GM12878 (cell line): ENCODE measurements around the gene MIOS. TPM values are rescaled to one million over a fixed set of nuclear protein-coding genes. Genes with fewer than 3 reads are reported as not detected.

Experiments
- ATAC-seq: fragments of 200-7000 bp; cut with Tn5 transposase; 3 replicates; pipeline ENCODE4 v1.9.1; 2020; ENCODE audit warnings: mild to moderate bottlenecking, moderate library complexity
- BruUV-seq: library from RNA; stranded (reverse); fragments of 400-500 nt; replicated peaks from 2 replicates; lab custom pipeline; 2021; lab: Mats Ljungman, UMichigan
- CTCF ChIA-PET: fragments of 300-600 bp; sonication (Branson Sonifier 250); formaldehyde crosslinking; extraction: SDS; loops from one replicate; lab custom pipeline; 2021; ENCODE audit warnings: inconsistent platforms; lab: Yijun Ruan, JAX
- POLR2A ChIA-PET: fragments of 350-600 bp; formaldehyde crosslinking; extraction: SDS; loops from one replicate; lab custom pipeline; 2021; ENCODE audit warnings: inconsistent platforms; lab: Charles Lee
- RAD21 ChIA-PET: fragments of 300-600 bp; sonication (Branson Sonifier 250); formaldehyde crosslinking; loops from one replicate; lab custom pipeline; 2023; ENCODE audit warnings: antibody characterized with exemption; ENCODE audit not compliant: unreplicated experiment; lab: Charles Lee
- SMC1A ChIA-PET: fragments of 300-600 bp; sonication (Branson Sonifier 250); formaldehyde crosslinking; loops from one replicate; lab custom pipeline; 2023; ENCODE audit not compliant: unreplicated experiment, uncharacterized antibody; lab: Charles Lee
- DNase-seq: peaks from one replicate; pipeline ENCODE4 v3.0.0-alpha.2; 2011; ENCODE audit warnings: low read depth, low spot score
- FAIRE-seq: peaks from 3 replicates; lab custom pipeline; 2011; peaks lifted over from hg19 to GRCh38; lab: Jason Lieb, UNC
- H2AFZ ChIP-seq: 2 replicates; pipeline ENCODE4 v1.6.0; 2011; ENCODE audit warnings: low read depth, low read length, control low read depth; ENCODE audit not compliant: control insufficient read depth
- H3K27ac ChIP-seq: 2 replicates; pipeline ENCODE4 v1.5.1; 2011; ENCODE audit warnings: control low read depth; ENCODE audit not compliant: control insufficient read depth, insufficient read depth
- H3K27me3 ChIP-seq, 2 experiments: replicated peaks in 1 of 2; 2 replicates each; pipeline versions ENCODE4 v1.6.0 to v1.6.1; 2011; ENCODE audit warnings: low read length in 1 of 2; ENCODE audit not compliant: control insufficient read depth in 2 of 2, insufficient read depth in 2 of 2
- H3K36me3 ChIP-seq, 2 experiments: 2 replicates each; pipeline ENCODE4 v1.5.1; 2011; ENCODE audit warnings: low read length in 1 of 2; ENCODE audit not compliant: control insufficient read depth in 2 of 2, insufficient read depth in 2 of 2
- H3K4me1 ChIP-seq: 2 replicates; pipeline ENCODE4 v1.6.1; 2011; ENCODE audit warnings: mild to moderate bottlenecking, low read length, moderate library complexity, mixed read lengths; ENCODE audit not compliant: control insufficient read depth, insufficient read depth
- H3K4me2 ChIP-seq: 2 replicates; pipeline ENCODE4 v1.6.0; 2011; ENCODE audit warnings: control low read depth; ENCODE audit not compliant: control insufficient read depth, insufficient read depth
- H3K4me3 ChIP-seq: fragments of 200-600 bp; sonication (generic); 2 replicates; pipeline ENCODE4 v1.5.1; 2016
- H3K79me2 ChIP-seq: 2 replicates; pipeline ENCODE4 v1.6.0; 2011; ENCODE audit warnings: low read length; ENCODE audit not compliant: control insufficient read depth, insufficient read depth
- H3K9ac ChIP-seq: 2 replicates; pipeline ENCODE4 v1.8.0; 2011; ENCODE audit warnings: low read length, control low read depth, mixed read lengths; ENCODE audit not compliant: control insufficient read depth, insufficient read depth
- H3K9me3 ChIP-seq: replicated peaks from 3 replicates; pipeline ENCODE4 v1.5.1; 2011; ENCODE audit warnings: mild to moderate bottlenecking, low read length; ENCODE audit not compliant: control insufficient read depth, insufficient read depth
- H4K20me1 ChIP-seq: 2 replicates; pipeline ENCODE4 v1.6.0; 2011; ENCODE audit not compliant: control insufficient read depth, insufficient read depth
- BCL11A ChIP-seq: IDR thresholded peaks from 2 replicates; pipeline ENCODE4 v1.6.1; 2011; ENCODE audit warnings: low read depth, low read length
- BHLHE40 ChIP-seq, 2 experiments: fragments of 450-650 bp in 1 of 2; IDR thresholded peaks; 2 replicates each; pipeline ENCODE4 v1.6.1; 2011 to 2017; ENCODE audit warnings: low read depth in 2 of 2, borderline replicate concordance in 1 of 2, improper control_type of control experiment in 1 of 2, low read length in 1 of 2, mild to moderate bottlenecking in 1 of 2
- CBFB ChIP-seq: IDR thresholded peaks from 2 replicates; pipeline ENCODE4 v1.6.1; 2016; ENCODE audit warnings: antibody characterized with exemption, low read depth
- HCFC1 ChIP-seq: fragments of 150-350 bp; IDR thresholded peaks from 2 replicates; pipeline ENCODE4 v1.6.1; 2014; ENCODE audit warnings: low read length
- HDAC6 ChIP-seq: fragments of 200-600 bp; sonication (generic); IDR thresholded peaks from one replicate; pipeline ENCODE4 v1.8.0; 2017; ENCODE audit warnings: antibody characterized with exemption; ENCODE audit not compliant: unreplicated experiment
- MEF2A ChIP-seq: IDR thresholded peaks from 2 replicates; pipeline ENCODE4 v1.6.1; 2011; ENCODE audit warnings: low read depth, mild to moderate bottlenecking, low read length, moderate library complexity; ENCODE audit not compliant: insufficient read depth
- NFIC ChIP-seq: IDR thresholded peaks from 2 replicates; pipeline ENCODE4 v1.6.1; 2012; ENCODE audit warnings: low read depth, mild to moderate bottlenecking, inconsistent platforms, low read length, moderate library complexity
- NR2F1 ChIP-seq: fragments of 450-650 bp; conservative IDR thresholded peaks from 2 replicates; pipeline ENCODE4 v1.6.1; 2017; ENCODE audit warnings: mild to moderate bottlenecking
- PAX5 ChIP-seq: IDR thresholded peaks from 2 replicates; pipeline ENCODE4 v1.6.1; 2011; ENCODE audit warnings: low read depth, low read length, borderline replicate concordance
- PRDM15 ChIP-seq: fragments of 450-650 bp; formaldehyde crosslinking; IDR thresholded peaks from 2 replicates; pipeline ENCODE4 v1.4.0; 2020; ENCODE audit warnings: mild to moderate bottlenecking, moderate library complexity
- RELB ChIP-seq: fragments of 450-650 bp; IDR thresholded peaks from 2 replicates; pipeline ENCODE4 v1.6.1; 2017; ENCODE audit warnings: low read depth, mild to moderate bottlenecking, moderate library complexity
- SIN3A ChIP-seq: IDR thresholded peaks from 2 replicates; pipeline ENCODE4 v1.6.1; 2012; ENCODE audit warnings: low read depth, low read length, improper control_type of control experiment
- SMAD5 ChIP-seq: IDR thresholded peaks from 2 replicates; pipeline ENCODE4 v1.6.1; 2016; ENCODE audit warnings: antibody characterized with exemption, low read depth
- STAT3 ChIP-seq: IDR thresholded peaks from 2 replicates; pipeline ENCODE4 v1.6.1; 2011; ENCODE audit warnings: low read depth, low read length, improper control_type of control experiment
- TBL1XR1 ChIP-seq: IDR thresholded peaks from 2 replicates; pipeline ENCODE4 v1.6.1; 2012; ENCODE audit warnings: low read depth, low read length, improper control_type of control experiment
- TCF7 ChIP-seq: IDR thresholded peaks from 2 replicates; pipeline ENCODE4 v1.6.1; 2014; ENCODE audit warnings: antibody characterized with exemption, borderline replicate concordance
- WRNIP1 ChIP-seq: IDR thresholded peaks from 2 replicates; pipeline ENCODE4 v1.6.1; 2011; ENCODE audit warnings: low read depth, low read length, improper control_type of control experiment, borderline replicate concordance
- WGBS: methylation state at CpG from one replicate; pipeline ENCODE4 v1.1.6; 2016; ENCODE audit warnings: low lambda C conversion rate; ENCODE audit not compliant: insufficient replicate concordance, insufficient coverage; ENCODE audit errors: missing lambda C conversion rate; 5-methylcytosine and 5-hydroxymethylcytosine counted together
- in situ Hi-C: fragments of 300-500 bp; cut with MboI; formaldehyde crosslinking; loops from 9 replicates; pipeline ENCODE4 v1.14.3; 2018; ENCODE audit warnings: mixed read lengths
- intact Hi-C: fragments of 100-400 bp; cut with micrococcal nuclease; formaldehyde crosslinking; loops from one replicate; pipeline ENCODE4 v1.14.2; 2022; ENCODE audit not compliant: unreplicated experiment
- polyA plus RNA-seq, 11 experiments: library from polyadenylated mRNA; depleted of rRNA in 4 of 11; unstranded in 6 of 11; stranded (reverse) in 5 of 11; fragments of >200 nt; fragmentation: Nextera tagmentation in 4 of 11; fragmentation: Illumina TruSeq in 1 of 11; extraction: Ambion mirVana in 4 of 11; extraction: Trizol in 1 of 11; gene quantifications; 1 replicate in 1 of 11; 2 replicates in 10 of 11; pipeline versions ENCODE4 v1.2.1 to v1.2.3, GENCODE V29; 2011 to 2016; ENCODE audit warnings: inconsistent platforms in 2 of 11, missing spikeins in 2 of 11, low read depth in 1 of 11
- total RNA-seq, 4 experiments: library from RNA; depleted of rRNA in 3 of 4; stranded (reverse); fragments of >200 nt in 3 of 4; fragmentation: Illumina TruSeq in 1 of 4; extraction: Trizol in 1 of 4; gene quantifications; 2 replicates each; pipeline versions ENCODE4 v1.2.1 to v1.2.3, GENCODE V29; 2013 to 2021
- TF ChIP-seq, protein P1 (sequence below): fragments of 450-650 bp; IDR thresholded peaks from 2 replicates; pipeline ENCODE4 v1.6.1; 2014; ENCODE audit warnings: mild to moderate bottlenecking

MIOS gene
- total and polyA plus RNA-seq, 10 of the 15 experiments (the other 5 are each of a cell fraction or from before 2014, with no cell fraction given), result 13.1 to 94.9 (median 54.2) TPM

DNA sequence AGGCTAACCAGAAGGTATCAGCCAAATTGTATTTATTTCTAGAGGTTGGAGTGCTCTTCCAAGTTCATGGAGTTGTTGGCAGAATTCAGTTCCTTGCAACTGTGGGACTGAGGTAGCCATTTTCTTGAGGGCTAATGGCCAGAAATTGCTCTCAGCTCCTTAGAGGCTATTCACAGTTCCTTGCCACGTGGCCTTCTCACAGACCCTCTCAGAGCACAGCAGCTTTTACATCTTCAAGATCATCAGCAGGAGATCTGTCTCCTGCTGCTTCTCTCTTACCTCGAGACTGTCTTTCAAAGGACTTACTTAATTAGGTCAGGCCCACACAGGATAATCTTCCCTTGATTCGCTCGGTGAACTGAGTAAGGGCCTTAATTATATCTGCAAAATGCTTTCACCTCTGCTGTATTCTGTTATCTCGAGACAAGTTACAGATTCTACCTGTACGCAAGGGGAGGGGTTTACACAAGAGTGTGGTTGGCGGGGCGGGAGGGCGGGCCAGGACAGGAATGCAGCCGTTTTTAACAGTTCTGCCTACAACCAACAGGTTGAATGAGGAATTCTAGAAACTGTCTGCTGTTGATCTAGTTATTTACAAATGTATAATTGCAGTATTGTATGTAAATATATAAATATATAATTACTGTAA, 15.0 kb downstream of the MIOS start (continued):
- no peak for TF ChIP-seq RELB
- TF ChIP-seq SMAD5, result no peak
- no peak for TF ChIP-seq PAX5
- TF ChIP-seq TCF7, result no peak
- no peak for TF ChIP-seq BHLHE40 (IDR thresholded peaks at IDR 0.05; ENCODE audit: borderline replicate concordance in 1 of 2, low read depth in 2 of 2, low read length in 1 of 2)

DNA sequence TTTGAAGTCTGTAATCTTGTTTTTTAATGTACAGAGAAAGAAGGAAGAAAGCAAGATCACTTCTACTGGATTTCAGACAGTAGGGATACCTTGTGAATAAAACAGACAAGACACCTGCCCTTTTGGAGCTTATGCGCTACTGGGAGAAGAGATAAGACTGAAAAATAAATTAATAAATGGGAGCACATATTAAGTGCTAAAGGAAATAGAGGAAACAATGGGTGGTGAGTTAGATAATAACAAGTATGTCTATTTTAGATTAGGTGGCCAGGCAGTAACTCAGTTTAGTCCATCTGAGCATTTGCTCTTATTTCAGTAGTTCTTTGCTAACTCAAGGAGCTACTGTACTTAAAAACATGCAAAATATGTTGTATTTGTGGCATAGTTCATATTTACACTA, 15.9 kb downstream of the MIOS start:
- BruUV-seq, result no TSS peak
- CTCF ChIA-PET, result interaction anchor here (1.4 kb wide), 1 partner anchor 12 kb away, joined by 3 read pairs; no protein-coding TSS in a partner anchor
- no peak overlapping the region for H3K4me3 ChIP-seq
- ATAC-seq, result no peak
- SMC1A ChIA-PET, result interaction anchor here (1.0 to 1.3 kb wide), 3 partner anchors 12 to 435 kb away, joined by 3 to 4 read pairs (median 3); partner anchors contain the start of gene UMAD1
- no peak overlapping the region for H3K27ac ChIP-seq
- TF ChIP-seq, protein P1, sequence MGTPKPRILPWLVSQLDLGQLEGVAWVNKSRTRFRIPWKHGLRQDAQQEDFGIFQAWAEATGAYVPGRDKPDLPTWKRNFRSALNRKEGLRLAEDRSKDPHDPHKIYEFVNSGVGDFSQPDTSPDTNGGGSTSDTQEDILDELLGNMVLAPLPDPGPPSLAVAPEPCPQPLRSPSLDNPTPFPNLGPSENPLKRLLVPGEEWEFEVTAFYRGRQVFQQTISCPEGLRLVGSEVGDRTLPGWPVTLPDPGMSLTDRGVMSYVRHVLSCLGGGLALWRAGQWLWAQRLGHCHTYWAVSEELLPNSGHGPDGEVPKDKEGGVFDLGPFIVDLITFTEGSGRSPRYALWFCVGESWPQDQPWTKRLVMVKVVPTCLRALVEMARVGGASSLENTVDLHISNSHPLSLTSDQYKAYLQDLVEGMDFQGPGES, result no peak
- no peak for TF ChIP-seq MEF2A
- no peak for TF ChIP-seq PRDM15 (CRISPR knock-in tag)
- TF ChIP-seq STAT3, result no peak
- TF ChIP-seq HDAC6, result no peak
- no peak for TF ChIP-seq BCL11A
- TF ChIP-seq SIN3A, result no peak
- no peak for TF ChIP-seq WRNIP1
- no peak for TF ChIP-seq NR2F1
- TF ChIP-seq CBFB, result no peak
- TF ChIP-seq HCFC1, result no peak
- no peak for TF ChIP-seq TBL1XR1
- TF ChIP-seq NFIC, result no peak
- TF ChIP-seq, all 136 proteins: peak for 0
- RAD21 ChIA-PET, result no interaction called here
- WGBS, result 100% methylated on average over 1 of the region's 1 CpG
- Histone ChIP-seq H3K36me3 (peaks cover 0 to 18% of the 10 kb centered on the region in 2 experiments; a peak in 2 of 4 replicates), H3K27me3 (no peaks in the 10 kb centered on the region), H3K4me1 (peaks cover 3% of the 10 kb centered on the region), H4K20me1 (0 out of 2 replicates have a peak, but pooled peaks cover 4% of the 10 kb centered on the region), H3K9me3 (no peaks in the 10 kb centered on the region; the same call in 2 of the 3 replicates), H3K4me2 (no peak overlapping the region), H3K9ac (no peak overlapping the region), H2AFZ (no peak overlapping the region), H3K79me2 (peaks cover 23% of the 10 kb centered on the region)
- in situ Hi-C loops (loop anchor here (25.0 kb wide), 1 partner anchor 630 kb away; no protein-coding TSS in a partner anchor), intact Hi-C loops (no loop called here)
- FAIRE-seq (no peak), DNase-seq (no peak)
- POLR2A ChIA-PET, result no interaction called here
